IMR-90 (cell line): ENCODE results near the gene KAT7. TPM values are rescaled to one million over a fixed set of nuclear protein-coding genes. Genes with fewer than 3 reads are reported as not detected.

ENCODE experiments used
- ATAC-seq: fragments of 200-7000 bp; cut with Tn5 transposase; 2 replicates; pipeline ENCODE4 v1.9.1; 2020; ENCODE audit warnings: low read depth, mild to moderate bottlenecking, moderate library complexity
- BruUV-seq: library from RNA; stranded (reverse); fragments of 400-500 nt; replicated peaks from 2 replicates; lab custom pipeline; 2021; lab: Mats Ljungman, UMichigan
- CTCF ChIA-PET: fragments of 300-600 bp; formaldehyde crosslinking; extraction: SDS; loops from one replicate; lab custom pipeline; 2021; ENCODE audit warnings: antibody characterized with exemption; lab: Yijun Ruan, JAX
- POLR2A ChIA-PET: fragments of 300-600 bp; sonication (Branson Sonifier 250); formaldehyde crosslinking; loops from one replicate; lab custom pipeline; 2022; ENCODE audit warnings: antibody characterized with exemption; ENCODE audit not compliant: unreplicated experiment; lab: Charles Lee
- DNase-seq: peaks from one replicate; pipeline ENCODE4 v3.0.0; 2013
- H2AFZ ChIP-seq: replicated peaks from 2 replicates; pipeline ENCODE3; 2013; ENCODE audit warnings: low read length, mild to moderate bottlenecking; ENCODE audit not compliant: poor library complexity
- H2AK5ac ChIP-seq: 2 replicates; pipeline ENCODE4 v1.6.1; 2013; ENCODE audit warnings: low read depth, low read length, inconsistent platforms
- H2AK9ac ChIP-seq: replicated peaks from 2 replicates; pipeline ENCODE3; 2013; ENCODE audit warnings: mild to moderate bottlenecking, low read depth, low read length, moderate library complexity; ENCODE audit not compliant: poor library complexity
- H2BK120ac ChIP-seq: 2 replicates; pipeline ENCODE4 v1.6.1; 2013; ENCODE audit warnings: low read depth, low read length, inconsistent platforms
- H2BK15ac ChIP-seq: 3 replicates; pipeline ENCODE4 v1.6.1; 2013; ENCODE audit warnings: low read depth, low read length, inconsistent platforms
- H2BK20ac ChIP-seq: 2 replicates; pipeline ENCODE4 v1.6.1; 2013; ENCODE audit warnings: low read depth, mild to moderate bottlenecking, inconsistent platforms, low read length, moderate library complexity
- H2BK5ac ChIP-seq: 2 replicates; pipeline ENCODE4 v1.6.1; 2013; ENCODE audit warnings: mild to moderate bottlenecking, low read depth, low read length, inconsistent platforms; ENCODE audit not compliant: poor library complexity, severe bottlenecking
- H3K14ac ChIP-seq: replicated peaks from 2 replicates; pipeline ENCODE4 v1.6.1; 2013; ENCODE audit warnings: low read depth, low read length, inconsistent platforms
- H3K18ac ChIP-seq: 2 replicates; pipeline ENCODE4 v1.6.1; 2013; ENCODE audit warnings: low read depth, low read length, control low read depth
- H3K23ac ChIP-seq: 2 replicates; pipeline ENCODE4 v1.6.1; 2013; ENCODE audit warnings: low read depth, low read length, inconsistent platforms
- H3K27ac ChIP-seq: 2 replicates; pipeline ENCODE4 v1.5.1; 2013; ENCODE audit warnings: mild to moderate bottlenecking, control low read depth, low read length; ENCODE audit not compliant: insufficient read depth
- H3K27me3 ChIP-seq: 2 replicates; pipeline ENCODE4 v1.6.1; 2013; ENCODE audit warnings: low read length; ENCODE audit not compliant: control insufficient read depth, insufficient read depth
- H3K36me3 ChIP-seq: 2 replicates; pipeline ENCODE4 v1.6.1; 2013; ENCODE audit warnings: low read length, mixed read lengths; ENCODE audit not compliant: control insufficient read depth, insufficient read depth
- H3K4ac ChIP-seq: 2 replicates; pipeline ENCODE4 v1.6.1; 2013; ENCODE audit warnings: low read depth, low read length, inconsistent platforms
- H3K4me1 ChIP-seq: 2 replicates; pipeline ENCODE4 v1.6.1; 2013; ENCODE audit warnings: low read length, mixed read lengths; ENCODE audit not compliant: control insufficient read depth, insufficient read depth
- H3K4me2 ChIP-seq: 2 replicates; pipeline ENCODE4 v1.6.1; 2013; ENCODE audit warnings: low read depth, mild to moderate bottlenecking, control low read depth, low read length, moderate library complexity
- H3K4me3 ChIP-seq: 2 replicates; pipeline ENCODE4 v1.5.1; 2013; ENCODE audit warnings: low read depth, mild to moderate bottlenecking, control low read depth, low read length, moderate library complexity; ENCODE audit not compliant: insufficient read depth
- H3K56ac ChIP-seq: 2 replicates; pipeline ENCODE4 v1.6.1; 2013; ENCODE audit warnings: low read length, inconsistent platforms; ENCODE audit not compliant: insufficient read depth; ENCODE audit errors: extremely low read depth
- H3K79me1 ChIP-seq, 2 experiments: 2 replicates each; pipeline ENCODE4 v1.6.1; 2013; ENCODE audit warnings: low read length in 2 of 2, inconsistent platforms in 1 of 2, low read depth in 1 of 2
- H3K9ac ChIP-seq: 2 replicates; pipeline ENCODE4 v1.6.1; 2013; ENCODE audit warnings: low read depth, low read length, control low read depth
- H3K9me1 ChIP-seq: 2 replicates; pipeline ENCODE4 v1.6.1; 2013; ENCODE audit warnings: low read length, inconsistent platforms; ENCODE audit not compliant: insufficient read depth
- H3K9me3 ChIP-seq: 2 replicates; pipeline ENCODE4 v1.6.1; 2013; ENCODE audit warnings: low read length; ENCODE audit not compliant: control insufficient read depth, insufficient read depth
- H4K20me1 ChIP-seq: 2 replicates; pipeline ENCODE4 v1.6.1; 2013; ENCODE audit warnings: low read length, inconsistent platforms; ENCODE audit not compliant: insufficient read depth
- H4K5ac ChIP-seq: 2 replicates; pipeline ENCODE4 v1.6.1; 2013; ENCODE audit warnings: mild to moderate bottlenecking, low read depth, low read length, control low read depth
- H4K8ac ChIP-seq, 2 experiments: 2 replicates each; pipeline ENCODE4 v1.6.1; 2013; ENCODE audit warnings: low read depth in 2 of 2, low read length in 2 of 2, control low read depth in 1 of 2, inconsistent platforms in 1 of 2
- H4K91ac ChIP-seq: 2 replicates; pipeline ENCODE4 v1.6.1; 2013; ENCODE audit warnings: low read depth, low read length, inconsistent platforms; ENCODE audit not compliant: insufficient read depth
- NFE2L2 ChIP-seq: fragments of 150-350 bp; IDR thresholded peaks from 2 replicates; pipeline ENCODE4 v1.6.1; 2016; ENCODE audit warnings: low read depth, mild to moderate bottlenecking, low read length
- POLR2A ChIP-seq: IDR thresholded peaks from 2 replicates; pipeline ENCODE4 v1.6.1; 2012; ENCODE audit warnings: mild to moderate bottlenecking, low read depth, low read length
- SMC3 ChIP-seq: fragments of 150-350 bp; IDR thresholded peaks from 2 replicates; pipeline ENCODE4 v1.6.1; 2016; ENCODE audit warnings: low read depth, mild to moderate bottlenecking, antibody characterized with exemption, low read length, moderate library complexity
- WGBS, 2 experiments: methylation state at CpG; one replicate each; pipeline versions ENCODE4 v1.1.5 to v1.1.7; 2013; ENCODE audit warnings: missing lambda C conversion rate in 2 of 2; ENCODE audit not compliant: insufficient read length in 1 of 2; ENCODE audit errors: extremely low coverage in 2 of 2; 5-methylcytosine and 5-hydroxymethylcytosine counted together
- dilution Hi-C: fragments of 300-500 bp; cut with HindIII; formaldehyde crosslinking; loops from one replicate; pipeline ENCODE4 v1.14.3; 2018; ENCODE audit warnings: low sequenced_read_pairs; ENCODE audit not compliant: unreplicated experiment
- in situ Hi-C: fragments of 300-500 bp; cut with MboI; formaldehyde crosslinking; loops from 3 replicates; pipeline ENCODE4 v1.14.3; 2019; ENCODE audit warnings: low sequenced_read_pairs, inconsistent platforms, mixed read lengths
- intact Hi-C: fragments of 100-400 bp; cut with micrococcal nuclease; formaldehyde crosslinking; loops from 2 replicates; pipeline ENCODE4 v1.10.0; 2022
- polyA plus RNA-seq, 3 experiments: library from polyadenylated mRNA; depleted of rRNA; stranded (reverse); fragments of >200 nt; gene quantifications; 2 replicates each; pipeline ENCODE4 v1.2.3, GENCODE V29; 2012; ENCODE audit warnings: low replicate concordance in 1 of 3
- total RNA-seq: library from RNA; depleted of rRNA; stranded (reverse); fragments of >200 nt; gene quantifications from 2 replicates; pipeline ENCODE4 v1.2.3, GENCODE V29; 2012

Gene KAT7
- total and polyA plus RNA-seq, 2 of the 4 experiments (the other 2 are of a cell fraction), result 16.9 to 21.9 TPM

DNA sequence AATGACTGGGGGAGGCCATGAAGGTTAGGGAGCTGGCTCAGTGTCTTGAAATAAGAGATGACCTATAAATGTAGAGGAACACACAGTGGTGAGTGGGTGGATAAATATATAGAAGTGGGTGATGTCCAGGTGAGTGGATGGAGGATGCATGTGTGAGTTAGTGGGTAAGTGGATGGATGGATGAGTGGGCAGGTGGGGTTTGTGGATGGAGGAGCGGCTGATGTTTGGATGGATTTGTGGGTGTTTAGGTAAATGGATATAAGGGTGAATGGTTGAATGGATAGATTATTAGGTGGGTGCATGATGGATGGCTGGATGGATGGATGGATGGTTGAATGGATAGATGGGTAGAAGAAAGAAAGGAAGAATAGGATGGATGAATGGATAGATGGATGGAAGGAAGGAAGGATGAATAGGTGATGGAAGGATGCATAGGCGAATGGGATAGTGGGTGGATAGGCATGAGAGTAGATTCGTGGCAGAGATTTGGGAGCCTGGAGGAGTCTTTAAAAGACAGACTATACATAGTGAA is 78.5 kb downstream of the KAT7 start:
- no peak for TF ChIP-seq POLR2A
- no peak for TF ChIP-seq NFE2L2
- no peak for TF ChIP-seq SMC3
- BruUV-seq, result no TSS peak
- Histone ChIP-seq H4K91ac (no peak overlapping the region), H3K56ac (no peak overlapping the region), H2AK5ac (no peak overlapping the region), H2BK120ac (no peak overlapping the region), H3K27me3 (peaks cover 74% of the 10 kb centered on the region), H3K79me1 (no peaks in the 10 kb centered on the region), H2BK20ac (no peak overlapping the region), H3K18ac (no peak overlapping the region), H3K27ac (no peak overlapping the region), H4K5ac (no peak overlapping the region), H3K4me3 (no peak overlapping the region), H3K14ac (no peak overlapping the region), H3K4me1 (peaks cover 5% of the 10 kb centered on the region; the same call in 1 of the 2 replicates), H3K9ac (no peak overlapping the region), H3K9me1 (no peaks in the 10 kb centered on the region), H4K20me1 (no peaks in the 10 kb centered on the region), H3K9me3 (no peaks in the 10 kb centered on the region), H3K23ac (no peak overlapping the region), H2AK9ac (no peak overlapping the region), H3K4me2 (no peak overlapping the region), H2BK5ac (no peak overlapping the region), H2BK15ac (no peak overlapping the region), H2AFZ (no peak overlapping the region), H4K8ac (no peak overlapping the region), H3K4ac (no peak overlapping the region), H3K36me3 (no peaks in the 10 kb centered on the region)
- WGBS, 2 experiments, result 100% methylated on average over 1 of the region's 3 CpGs
- intact Hi-C loops (no loop called here), in situ Hi-C loops (no loop called here), dilution Hi-C loops (no loop called here)
- ChIA-PET CTCF (no interaction called here), POLR2A (no interaction called here)
- ATAC-seq (no peak), DNase-seq (no peak)
